CD4-positive, alpha-beta T cell (primary cell): ENCODE measurements around the gene DNAJC2. TPM values are rescaled to one million over a fixed set of nuclear protein-coding genes. Genes with fewer than 3 reads are reported as not detected.
A peak's percentile ranks its signal among the peaks of the same experiment; 100 is the strongest.

ENCODE experiments used
- ATAC-seq: fragments of 200-7000 bp; cut with Tn5 transposase; one replicate; pipeline ENCODE4 v1.10.0; 2022; ENCODE audit warnings: mild to moderate bottlenecking; ENCODE audit not compliant: poor library complexity
- CTCF ChIA-PET: fragments of 350-600 bp; sonication (Branson Sonifier 250); formaldehyde crosslinking; loops from one replicate; lab custom pipeline; 2021; ENCODE audit warnings: antibody characterized with exemption, inconsistent platforms; lab: Charles Lee
- POLR2A ChIA-PET: fragments of 350-600 bp; sonication (Branson Sonifier 250); formaldehyde crosslinking; loops from one replicate; lab custom pipeline; 2021; ENCODE audit warnings: antibody characterized with exemption, inconsistent platforms; lab: Charles Lee
- DNase-seq, 14 experiments: peaks; one replicate each; pipeline ENCODE4 v3.0.0-alpha.2; 2013 to 2020; ENCODE audit warnings: mixed read lengths in 2 of 14
- H3K27ac ChIP-seq, 2 donors: one replicate each; pipeline versions ENCODE4 v1.5.1 to v1.7.0; 2013; ENCODE audit warnings: low read length in 2 of 2, low read depth in 1 of 2, mild to moderate bottlenecking in 1 of 2
- H3K27me3 ChIP-seq, 2 experiments: 1 replicate in 1 of 2; 2 replicates in 1 of 2; pipeline versions ENCODE4 v1.6.1 to v1.7.0; 2013; ENCODE audit warnings: low read length in 2 of 2, control low read depth in 1 of 2, mild to moderate bottlenecking in 1 of 2, moderate library complexity in 1 of 2; ENCODE audit not compliant: insufficient read depth in 2 of 2, control insufficient read depth in 1 of 2
- H3K36me3 ChIP-seq: one replicate; pipeline ENCODE4 v1.6.1; 2013; ENCODE audit warnings: low read length, control low read depth; ENCODE audit not compliant: insufficient read depth
- H3K4me1 ChIP-seq: one replicate; pipeline ENCODE4 v1.6.1; 2013; ENCODE audit warnings: low read length, control low read depth; ENCODE audit not compliant: insufficient read depth
- H3K4me3 ChIP-seq: one replicate; pipeline ENCODE4 v1.5.1; 2013; ENCODE audit warnings: mild to moderate bottlenecking, low read length, moderate library complexity
- H3K9me3 ChIP-seq, 2 experiments: 1 replicate in 1 of 2; 2 replicates in 1 of 2; pipeline versions ENCODE4 v1.6.1 to v1.7.0; 2013; ENCODE audit warnings: low read length in 2 of 2, mild to moderate bottlenecking in 2 of 2, control low read depth in 1 of 2, moderate library complexity in 1 of 2; ENCODE audit not compliant: control insufficient read depth in 1 of 2, insufficient read depth in 1 of 2
- H3K27ac Mint-ChIP-seq: one replicate; pipeline ENCODE4 v1.8.0; 2020; ENCODE audit warnings: mixed read lengths
- H3K27me3 Mint-ChIP-seq: one replicate; pipeline ENCODE4 v1.8.0; 2021; ENCODE audit warnings: mixed read lengths
- H3K36me3 Mint-ChIP-seq: one replicate; pipeline ENCODE4 v1.8.0; 2021; ENCODE audit warnings: low read depth, mixed read lengths
- H3K4me1 Mint-ChIP-seq: one replicate; pipeline ENCODE4 v1.8.0; 2021; ENCODE audit warnings: low read depth, mixed read lengths
- H3K4me3 Mint-ChIP-seq: one replicate; pipeline ENCODE4 v1.8.0; 2020; ENCODE audit warnings: mild to moderate bottlenecking, mixed read lengths
- H3K9me3 Mint-ChIP-seq: one replicate; pipeline ENCODE4 v1.8.0; 2020; ENCODE audit warnings: mixed read lengths
- intact Hi-C, 2 experiments: fragments of 100-400 bp; cut with DNase I in 1 of 2; cut with micrococcal nuclease in 1 of 2; formaldehyde crosslinking; loops; one replicate each; pipeline versions ENCODE4 v1.15.1 to v1.9.0; 2023 to 2025; cut with DNase I, micrococcal nuclease
- total RNA-seq, 174 experiments: library from RNA in 2 of 174; stranded (reverse) in 2 of 174; gene quantifications; one replicate each; pipeline ENCODE4 v1.2.3 and lab custom pipeline; 2021 to 2026
- TF ChIP-seq, protein P1 (sequence below): fragments of 200-600 bp; IDR thresholded peaks from one replicate; pipeline ENCODE4 v1.8.0; 2022; ENCODE audit warnings: antibody characterized with exemption, mild to moderate bottlenecking

DNAJC2 gene
- total RNA-seq, 2 experiments from 2014 or later: 72.0 to 77.4 TPM

DNA sequence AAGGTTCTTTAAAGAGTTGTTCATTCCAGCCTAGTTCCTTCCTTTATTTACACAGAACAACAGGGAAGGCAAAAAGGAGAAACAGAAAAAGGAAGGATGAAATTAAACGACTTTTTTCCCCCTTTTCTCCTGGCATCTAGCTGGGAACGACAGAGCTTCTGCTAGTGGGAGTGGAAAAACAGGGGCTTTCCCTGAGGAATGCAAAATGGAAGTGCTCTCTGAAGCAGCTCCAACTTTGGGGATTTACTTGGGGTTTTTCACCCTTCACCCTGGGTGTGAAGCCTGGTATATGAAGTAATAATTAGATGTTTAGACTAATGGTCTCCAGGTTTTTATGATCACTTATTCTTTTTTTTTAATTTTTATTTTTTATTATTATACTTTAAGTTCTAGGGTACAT lies 43.1 kb downstream of the DNAJC2 start:
- Mint-ChIP-seq H3K27ac (no peak overlapping the region), H3K27me3 (no peaks in the 10 kb centered on the region), H3K4me1 (peaks cover 49% of the 10 kb centered on the region), H3K36me3 (peaks cover 80% of the 10 kb centered on the region), H3K9me3 (no peaks in the 10 kb centered on the region), H3K4me3 (no peak overlapping the region)
- intact Hi-C loops: no loop called here
- Histone ChIP-seq H3K9me3 (no peaks in the 10 kb centered on the region), H3K27ac (no peak overlapping the region), H3K27me3 (no peaks in the 10 kb centered on the region), H3K4me3 (no peak overlapping the region), H3K36me3 (peaks cover 68% of the 10 kb centered on the region), H3K4me1 (peaks cover 25% of the 10 kb centered on the region)
- DNase-seq (no peak), ATAC-seq (no peak)
- TF ChIP-seq, protein P1, sequence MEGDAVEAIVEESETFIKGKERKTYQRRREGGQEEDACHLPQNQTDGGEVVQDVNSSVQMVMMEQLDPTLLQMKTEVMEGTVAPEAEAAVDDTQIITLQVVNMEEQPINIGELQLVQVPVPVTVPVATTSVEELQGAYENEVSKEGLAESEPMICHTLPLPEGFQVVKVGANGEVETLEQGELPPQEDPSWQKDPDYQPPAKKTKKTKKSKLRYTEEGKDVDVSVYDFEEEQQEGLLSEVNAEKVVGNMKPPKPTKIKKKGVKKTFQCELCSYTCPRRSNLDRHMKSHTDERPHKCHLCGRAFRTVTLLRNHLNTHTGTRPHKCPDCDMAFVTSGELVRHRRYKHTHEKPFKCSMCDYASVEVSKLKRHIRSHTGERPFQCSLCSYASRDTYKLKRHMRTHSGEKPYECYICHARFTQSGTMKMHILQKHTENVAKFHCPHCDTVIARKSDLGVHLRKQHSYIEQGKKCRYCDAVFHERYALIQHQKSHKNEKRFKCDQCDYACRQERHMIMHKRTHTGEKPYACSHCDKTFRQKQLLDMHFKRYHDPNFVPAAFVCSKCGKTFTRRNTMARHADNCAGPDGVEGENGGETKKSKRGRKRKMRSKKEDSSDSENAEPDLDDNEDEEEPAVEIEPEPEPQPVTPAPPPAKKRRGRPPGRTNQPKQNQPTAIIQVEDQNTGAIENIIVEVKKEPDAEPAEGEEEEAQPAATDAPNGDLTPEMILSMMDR: no peak
- ChIA-PET POLR2A (no interaction called here), CTCF (no interaction called here)

DNA sequence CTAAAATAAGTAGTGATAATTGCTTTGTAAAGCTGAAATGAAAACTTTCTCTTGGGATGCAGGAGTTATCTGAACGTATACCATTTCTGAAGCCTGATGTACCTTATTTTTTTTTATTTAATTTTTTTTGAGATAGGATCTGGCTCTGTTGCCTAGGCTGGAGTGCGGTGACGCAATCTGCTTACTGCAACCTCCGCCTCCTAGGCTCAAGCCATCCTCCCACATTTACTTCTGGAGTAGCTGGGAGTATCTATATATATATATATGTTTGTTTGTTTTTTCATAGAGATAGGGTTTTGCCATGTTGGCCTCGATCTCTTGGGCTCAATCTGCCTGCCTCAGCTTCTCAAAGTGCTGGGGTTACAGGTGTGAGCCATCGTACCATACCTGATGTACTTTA lies 44.9 kb downstream of the DNAJC2 start:
- no peak overlapping the region for H3K27ac ChIP-seq
- Mint-ChIP-seq H3K36me3 (peaks cover 67% of the 10 kb centered on the region), H3K4me3 (no peak overlapping the region), H3K9me3 (no peaks in the 10 kb centered on the region), H3K27me3 (no peaks in the 10 kb centered on the region), H3K4me1 (peaks cover 58% of the 10 kb centered on the region), H3K27ac (no peak overlapping the region)
- ATAC-seq: no peak
- peaks cover 25% of the 10 kb centered on the region for H3K4me1 ChIP-seq
- POLR2A ChIA-PET: interaction anchor here (1.4 kb wide), 1 partner anchor 225 kb away, joined by 3 read pairs; the partner anchor contains the start of genes ARMC10 and FBXL13
- H3K4me3 ChIP-seq: no peak overlapping the region
- intact Hi-C loops: loop anchor here (2.0 to 10.0 kb wide), 7 partner anchors 43 to 1618 kb away; partner anchors contain the start of genes FBXL13 (in 1 of the 2) and ORC5 (in 1 of the 2)
- TF ChIP-seq, protein P1: no peak
- H3K36me3 ChIP-seq: peaks cover 51% of the 10 kb centered on the region
- no peak for DNase-seq
- H3K27me3 ChIP-seq: no peaks in the 10 kb centered on the region
- no peaks in the 10 kb centered on the region for H3K9me3 ChIP-seq
- CTCF ChIA-PET: no interaction called here

DNA sequence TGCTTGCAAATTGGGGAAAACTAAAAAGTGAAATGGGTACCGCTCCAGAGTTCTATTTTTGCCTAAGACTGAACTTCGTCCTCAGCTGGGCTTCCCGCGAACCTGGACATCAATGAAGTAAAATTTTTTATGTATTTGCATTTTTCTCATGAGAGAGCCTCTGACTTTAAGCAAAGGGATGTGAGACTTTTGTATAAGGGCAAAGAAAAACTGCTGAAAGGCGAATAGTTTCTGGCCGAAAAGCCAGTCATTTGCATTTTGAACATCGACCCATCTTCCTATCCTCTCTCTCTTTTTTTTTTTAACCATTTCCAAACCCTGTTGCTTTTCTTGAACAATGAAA lies 46.8 kb downstream of the DNAJC2 start:
- ChIA-PET CTCF (interaction anchor here (0.5 to 1.2 kb wide), 3 partner anchors 14 to 49 kb away, joined by 3 to 4 read pairs (median 3); partner anchors contain the start of gene PSMC2), POLR2A (interaction anchor here (0.6 to 1.6 kb wide), 5 partner anchors 10 to 50 kb away, joined by 3 to 6 read pairs (median 3); partner anchors contain the start of genes DNAJC2 and PSMC2)
- Histone ChIP-seq H3K27me3 (no peaks in the 10 kb centered on the region), H3K4me3 (peak overlapping the region; percentile 80), H3K36me3 (peaks cover 33% of the 10 kb centered on the region), H3K27ac (peak overlapping the region; percentile 80 to 87), H3K4me1 (peaks cover 20% of the 10 kb centered on the region), H3K9me3 (no peaks in the 10 kb centered on the region)
- ATAC-seq: no peak
- peaks cover 47% of the 10 kb centered on the region for H3K4me1 Mint-ChIP-seq
- peak overlapping the region; percentile 94 for H3K4me3 Mint-ChIP-seq
- peaks cover 49% of the 10 kb centered on the region for H3K36me3 Mint-ChIP-seq
- TF ChIP-seq, protein P1: no peak
- H3K27me3 Mint-ChIP-seq: no peaks in the 10 kb centered on the region
- peak overlapping the region; percentile 85 for H3K27ac Mint-ChIP-seq
- intact Hi-C loops: loop anchor here (1.0 to 10.0 kb wide), 11 partner anchors 18 to 1619 kb away; partner anchors contain the start of genes FBXL13 (in 1 of the 2), ORC5 (in 1 of the 2) and PSMC2 (in 1 of the 2)
- H3K9me3 Mint-ChIP-seq: no peaks in the 10 kb centered on the region
- DNase-seq: no peak
